ENCODE data around the gene N4BP3.
"Not testable (repeated sequence)": the region's sequence is repeated elsewhere in the genome, so short reads cannot be mapped to it uniquely, and the experiment has no call there.

The N4BP3 gene

GRCh38 chr5:178113141-178113787, at the start of gene N4BP3:
Gene N4BP3 (plus strand): TSS chr5:178113532. CDS start chr5:178119584, 6,052 bp downstream.
- DNase-seq, result peak in 1 of 2 donors; percentile 26

- DNase-seq, result no peak
Observed at GRCh38 chr5:178067755-178068154, 45.6 kb upstream of the N4BP3 start.

- no peak for DNase-seq
Observed at GRCh38 chr5:178068293-178068692, 45.0 kb upstream of the N4BP3 start.

- peak in 1 of 2 donors; percentile 39 for DNase-seq
Observed at GRCh38 chr5:178069909-178070308, 43.4 kb upstream of the N4BP3 start.

GRCh38 chr5:178071108-178071507, 42.2 kb upstream of the N4BP3 start:
- no peak for DNase-seq

GRCh38 chr5:178072749-178073148, 40.6 kb upstream of the N4BP3 start:
- DNase-seq, result no peak

DNA sequence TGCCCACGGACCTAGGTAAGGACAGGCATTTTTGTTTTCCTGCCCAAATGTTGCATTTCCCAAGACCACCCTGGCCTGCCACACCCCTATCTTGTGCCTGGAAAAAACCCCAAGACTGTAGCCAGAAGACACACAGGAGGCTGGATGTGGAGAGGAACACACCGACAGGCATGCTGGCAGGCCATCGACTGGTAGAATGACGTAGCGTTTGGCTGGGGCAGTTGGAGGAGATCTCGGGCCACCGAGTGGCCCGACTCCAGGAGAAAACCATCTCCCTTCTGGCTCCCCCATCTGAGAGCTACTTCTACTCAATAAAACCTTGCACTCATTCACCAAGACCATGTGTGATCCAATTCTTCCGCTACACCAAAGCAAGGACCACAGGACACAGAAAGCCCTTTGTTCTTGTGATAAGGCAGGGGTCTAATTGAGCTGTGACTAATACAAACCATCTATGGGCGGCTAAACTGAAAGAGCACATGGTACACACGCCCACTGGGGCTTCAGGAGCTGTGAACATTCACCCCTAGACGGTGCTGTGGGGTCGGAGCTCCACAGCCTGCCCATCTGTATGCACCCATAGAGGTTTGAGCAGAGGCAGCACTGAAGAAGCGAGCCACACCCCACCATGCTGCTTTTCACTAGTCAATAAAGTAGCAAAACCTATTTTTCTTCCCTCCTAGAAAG, 38.9 kb upstream of the N4BP3 start:
- peak in 1 of 2 donors; percentile 19 for DNase-seq

GRCh38 chr5:178076965-178077364, 36.4 kb upstream of the N4BP3 start:
- not testable (repeated sequence) for DNase-seq

- DNase-seq, result no peak
Observed at GRCh38 chr5:178077751-178078150, 35.6 kb upstream of the N4BP3 start.

DNA sequence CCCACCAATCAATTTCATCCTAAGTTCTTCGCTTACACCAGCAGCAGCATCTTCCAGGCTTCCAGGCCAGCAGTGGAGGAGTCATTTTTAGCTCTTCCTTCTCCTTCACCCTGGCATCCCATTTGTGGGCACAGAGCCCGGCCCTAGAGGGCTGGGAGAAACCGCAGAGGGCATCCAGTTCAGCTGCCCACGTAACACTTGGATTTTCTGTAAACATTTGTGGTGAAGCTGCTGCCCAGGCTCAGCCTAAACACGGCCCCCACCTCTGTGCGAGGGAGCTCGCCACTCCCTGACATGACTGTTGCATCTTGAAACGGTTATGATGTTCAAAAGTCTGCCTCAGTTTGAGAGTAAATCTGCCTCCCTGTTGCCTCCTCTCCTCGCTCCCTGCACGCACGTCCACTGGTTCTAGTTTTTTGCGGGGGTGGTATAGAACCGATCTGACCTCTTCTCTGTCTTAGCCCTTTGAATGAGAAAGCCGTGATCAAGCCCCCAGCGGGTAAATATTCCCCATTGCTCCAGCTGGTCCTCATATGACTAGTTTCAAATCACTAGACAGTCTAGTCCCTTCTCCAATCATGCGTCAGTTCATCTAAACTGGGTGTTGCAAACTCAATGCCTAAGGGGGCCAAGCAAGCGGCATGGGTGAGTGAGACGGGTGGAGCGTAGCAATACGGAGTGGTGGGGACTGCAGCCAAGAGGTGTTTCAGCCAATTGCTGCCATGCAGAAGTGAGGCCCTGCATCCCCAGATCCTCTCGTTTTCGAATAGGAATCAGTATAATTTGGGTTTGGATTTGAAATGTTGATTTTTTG, 34.9 kb upstream of the N4BP3 start:
- no peak for DNase-seq

DNA sequence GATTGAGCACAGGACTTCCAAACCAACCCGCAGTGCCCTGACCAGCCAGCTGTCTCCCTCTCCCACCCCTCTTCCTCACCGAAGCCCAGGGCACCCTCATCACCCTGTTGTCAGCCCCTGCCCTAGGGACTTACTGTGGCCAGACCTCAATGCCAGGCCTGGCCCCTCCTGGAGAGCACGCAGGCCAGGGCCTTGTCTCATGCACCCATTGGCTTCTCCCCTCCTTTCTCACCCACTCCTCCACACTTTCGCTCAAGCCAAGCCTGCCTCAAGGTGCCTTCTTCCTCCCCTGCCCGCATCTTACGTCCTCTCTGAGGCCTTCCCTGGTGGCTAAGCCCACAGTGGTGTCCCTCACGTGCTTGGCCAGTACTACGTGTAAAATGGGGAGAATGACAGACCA, 33.3 kb upstream of the N4BP3 start:
- no peak for DNase-seq

DNA sequence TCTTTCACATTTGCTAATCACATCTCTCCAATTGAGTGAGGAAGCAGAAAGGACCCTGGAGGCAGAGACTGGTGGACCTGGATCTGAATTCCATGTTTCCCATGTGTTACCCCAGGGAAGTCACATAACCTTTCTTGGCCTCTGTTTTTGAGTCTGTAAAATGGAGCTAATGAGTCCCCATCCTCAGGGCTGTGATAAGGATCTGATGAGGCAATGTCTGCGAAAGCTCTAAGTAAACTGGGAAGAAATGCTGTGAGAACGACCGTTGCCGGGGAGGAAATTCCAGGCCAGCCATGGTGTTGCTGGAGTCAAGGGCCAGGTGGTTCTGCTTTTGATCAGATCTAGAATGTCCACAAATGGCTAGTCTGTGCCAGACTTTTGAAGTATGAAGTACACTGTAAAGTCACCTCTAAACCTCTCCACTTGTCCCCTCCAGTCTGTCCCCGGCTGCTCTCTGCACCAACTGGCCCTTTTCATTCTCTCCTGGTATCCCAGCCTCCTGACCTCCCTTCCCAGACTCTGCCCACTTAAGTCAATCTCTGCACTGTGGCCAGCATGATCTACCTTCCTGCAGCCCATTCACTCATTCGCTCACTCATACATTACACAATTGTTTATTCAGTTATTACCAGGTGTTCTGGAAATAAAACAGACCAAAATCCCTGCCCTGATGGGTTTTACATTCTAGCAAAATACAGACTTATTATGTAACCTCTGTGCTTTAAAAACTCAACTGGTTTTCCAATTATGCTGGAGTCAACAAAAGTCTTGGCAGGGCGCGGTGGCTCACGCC, 32.5 kb upstream of the N4BP3 start:
- no peak for DNase-seq

GRCh38 chr5:178081571-178082243, 31.6 kb upstream of the N4BP3 start:
- no peak for DNase-seq

DNA sequence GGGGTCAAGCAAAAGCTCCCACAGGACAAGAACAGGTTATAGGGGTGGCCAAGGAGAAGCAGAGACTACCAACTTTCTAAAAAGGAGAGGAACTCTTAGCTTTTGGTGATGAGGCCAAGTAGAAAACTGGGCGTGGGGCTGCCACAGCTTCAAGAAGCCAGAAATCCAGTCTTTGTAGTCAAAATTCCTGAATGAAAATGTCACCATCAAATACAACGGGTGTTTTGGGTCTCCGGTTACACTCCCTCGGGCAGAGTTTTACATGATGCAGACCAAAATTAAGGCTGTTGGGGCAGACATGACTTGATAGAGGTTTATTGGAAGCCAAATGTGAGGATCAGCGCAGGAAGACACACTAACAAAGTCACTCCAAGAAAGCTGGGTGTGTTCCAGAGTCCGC, 29.4 kb upstream of the N4BP3 start:
- no peak for DNase-seq

- DNase-seq, result no peak
Observed at GRCh38 chr5:178085316-178085715, 28.0 kb upstream of the N4BP3 start.

- no peak for DNase-seq
Observed at GRCh38 chr5:178086266-178086665, 27.1 kb upstream of the N4BP3 start.

- not testable (repeated sequence) for DNase-seq
Observed at GRCh38 chr5:178087199-178087598, 26.1 kb upstream of the N4BP3 start.

- DNase-seq, result no peak
Observed at GRCh38 chr5:178090856-178091255, 22.5 kb upstream of the N4BP3 start.

DNA sequence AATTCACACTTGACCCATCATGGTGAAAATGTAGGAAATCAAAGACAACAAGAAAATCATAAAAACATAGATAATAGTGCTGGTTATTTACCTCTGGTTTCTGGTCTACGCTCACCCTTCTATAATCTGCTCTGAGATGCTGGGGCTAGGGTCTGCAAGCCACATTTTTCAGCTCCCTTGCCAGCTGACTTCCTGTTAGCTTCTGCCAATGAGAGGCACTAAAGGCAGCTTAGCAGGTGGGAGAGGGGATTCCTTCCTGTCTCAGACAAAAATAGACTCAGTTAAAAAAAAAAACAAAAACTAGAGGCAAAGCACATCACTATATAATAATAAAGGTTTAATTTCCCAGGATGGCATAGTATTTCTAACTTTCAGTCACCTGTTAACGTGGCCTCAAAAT, 20.2 kb upstream of the N4BP3 start:
- DNase-seq, result no peak

- DNase-seq, result no peak
Observed at GRCh38 chr5:178094345-178094744, 19.0 kb upstream of the N4BP3 start.

- no peak for DNase-seq
Observed at GRCh38 chr5:178098685-178099084, 14.6 kb upstream of the N4BP3 start.

DNA sequence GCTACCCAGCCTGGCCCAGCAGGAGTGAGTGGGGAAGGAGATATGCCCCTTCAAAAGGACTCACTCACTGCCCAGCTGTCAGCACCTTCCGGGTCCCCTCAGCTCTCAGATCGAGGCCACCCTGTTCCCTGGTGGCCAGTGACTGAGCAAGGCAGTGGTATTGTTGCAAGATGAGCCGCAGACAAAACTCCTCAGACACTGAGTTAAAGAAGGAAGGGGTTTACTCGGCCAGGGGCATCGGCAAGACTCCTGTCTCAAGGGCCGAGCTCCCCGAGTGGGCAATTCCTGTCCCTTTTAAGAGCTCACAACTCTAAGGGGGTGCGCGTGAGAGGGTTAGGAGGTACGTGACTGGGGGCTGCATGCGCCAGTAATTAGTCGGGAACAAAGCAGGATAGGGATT, 9.7 kb upstream of the N4BP3 start:
- DNase-seq, result no peak
